Gastrocnemius medialis (tissue), 4 donors: ENCODE results near the gene ITGB3. TPM values are rescaled to one million over a fixed set of nuclear protein-coding genes. Genes with fewer than 3 reads are reported as not detected.

ENCODE experiments used
- ATAC-seq, 2 donors: fragments of 150-250 bp; one replicate each; pipeline ENCODE4 v1.9.1; 2016
- DNase-seq, 2 donors: peaks; one replicate each; pipeline ENCODE4 v3.0.0-alpha.2; 2019
- H3K27ac ChIP-seq, 4 donors: fragments of 200-600 bp; sonication (generic); 1 replicate in 1 of 4; 2 replicates in 3 of 4; pipeline ENCODE4 v1.5.1; 2016 to 2018; ENCODE audit warnings: mild to moderate bottlenecking in 2 of 4, moderate library complexity in 1 of 4
- H3K27me3 ChIP-seq, 3 donors: fragments of 200-600 bp; sonication (generic) in 2 of 3; 1 replicate in 1 of 3; 2 replicates in 2 of 3; pipeline versions ENCODE4 v1.5.1 to v1.6.0; 2016 to 2019; ENCODE audit warnings: mild to moderate bottlenecking in 1 of 3, moderate library complexity in 1 of 3
- H3K36me3 ChIP-seq, 2 donors: fragments of 200-600 bp; sonication (generic) in 1 of 2; one replicate each; pipeline ENCODE4 v1.5.1; 2017 to 2018
- H3K4me1 ChIP-seq, 2 donors: fragments of 200-600 bp; sonication (generic) in 1 of 2; one replicate each; pipeline ENCODE4 v1.5.1; 2016 to 2017; ENCODE audit warnings: mild to moderate bottlenecking in 2 of 2
- H3K4me3 ChIP-seq, 4 donors: fragments of 200-600 bp; sonication (generic) in 3 of 4; 1 replicate in 1 of 4; 2 replicates in 3 of 4; pipeline ENCODE4 v1.5.1; 2016 to 2019; ENCODE audit warnings: mild to moderate bottlenecking in 2 of 4
- H3K9me3 ChIP-seq, 3 donors: fragments of 200-600 bp; sonication (generic) in 2 of 3; 1 replicate in 1 of 3; 2 replicates in 2 of 3; pipeline ENCODE4 v1.5.1; 2016 to 2019
- CTCF ChIP-seq, 5 experiments: fragments of 450-650 bp in 3 of 5; fragments of 200-600 bp in 2 of 5; sonication (generic) in 2 of 5; IDR thresholded peaks in 4 of 5; conservative IDR thresholded peaks in 1 of 5; 1 replicate in 4 of 5; 2 replicates in 1 of 5; pipeline ENCODE4 v1.5.1; 2016 to 2019; ENCODE audit warnings: antibody characterized with exemption in 5 of 5, mild to moderate bottlenecking in 3 of 5, moderate library complexity in 3 of 5
- POLR2A ChIP-seq, 2 donors: fragments of 450-650 bp; IDR thresholded peaks; one replicate each; pipeline ENCODE4 v1.6.1; 2017; ENCODE audit warnings: antibody characterized with exemption in 2 of 2, mild to moderate bottlenecking in 2 of 2, moderate library complexity in 2 of 2
- in situ Hi-C, 4 donors: fragments of 200-750 bp; cut with MboI; loops; one replicate each; pipeline versions ENCODE4 v1.15.0 to v1.8.0; 2017; ENCODE audit warnings: low sequenced_read_pairs in 4 of 4
- intact Hi-C: fragments of 100-400 bp; cut with DNase I; formaldehyde crosslinking; loops from one replicate; pipeline ENCODE4 v1.15.1; 2023; ENCODE audit warnings: low total_unique reads
- total RNA-seq, 4 donors: library from RNA; depleted of rRNA; stranded (reverse); fragments of >200 nt; gene quantifications; one replicate each; pipeline versions ENCODE4 v1.1.0 to v1.2.3, GENCODE V29; 2016

Gene ITGB3
- total RNA-seq, 4 donors from 2014 or later: 0.92 to 6.2 (median 1.9) TPM; not detected in 1

GRCh38 chr17:47231334-47231733 is 22.3 kb upstream of the ITGB3 start:
- intact Hi-C loops (no loop called here), in situ Hi-C loops (loop anchor here (5.0 to 10.0 kb wide), 3 partner anchors 81 to 383 kb away; no protein-coding TSS in a partner anchor)
- Histone ChIP-seq H3K4me1 (peaks cover 6 to 9% of the 10 kb centered on the region in 2 donors), H3K36me3 (no peaks in the 10 kb centered on the region), H3K27ac (no peak overlapping the region), H3K4me3 (no peak overlapping the region), H3K9me3 (no peaks in the 10 kb centered on the region), H3K27me3 (no peaks in the 10 kb centered on the region)
- DNase-seq: no peak
- TF ChIP-seq POLR2A (IDR thresholded peaks at IDR 0.05): no peak
- TF ChIP-seq CTCF (IDR thresholded peaks at IDR 0.05 in 4 of 5, conservative IDR thresholded peaks at IDR 0.05 in 1 of 5): no peak
- ATAC-seq: no peak

GRCh38 chr17:47231866-47232265 is 21.8 kb upstream of the ITGB3 start:
- no peak for ATAC-seq
- in situ Hi-C loops (loop anchor here (5.0 to 10.0 kb wide), 3 partner anchors 80 to 383 kb away; no protein-coding TSS in a partner anchor), intact Hi-C loops (no loop called here)
- no peak for DNase-seq
- Histone ChIP-seq H3K27ac (no peak overlapping the region), H3K36me3 (no peaks in the 10 kb centered on the region), H3K27me3 (no peaks in the 10 kb centered on the region), H3K4me1 (peaks cover 3 to 5% of the 10 kb centered on the region in 2 donors), H3K4me3 (no peak overlapping the region), H3K9me3 (no peaks in the 10 kb centered on the region)
- TF ChIP-seq CTCF (IDR thresholded peaks at IDR 0.05 in 4 of 5, conservative IDR thresholded peaks at IDR 0.05 in 1 of 5): no peak
- no peak for TF ChIP-seq POLR2A (IDR thresholded peaks at IDR 0.05)

- TF ChIP-seq CTCF (IDR thresholded peaks at IDR 0.05 in 4 of 5, conservative IDR thresholded peaks at IDR 0.05 in 1 of 5) (no peak), POLR2A (IDR thresholded peaks at IDR 0.05) (no peak)
- Histone ChIP-seq H3K27ac (no peak overlapping the region), H3K9me3 (no peaks in the 10 kb centered on the region), H3K4me3 (no peak overlapping the region), H3K27me3 (no peaks in the 10 kb centered on the region), H3K4me1 (peaks cover 3 to 5% of the 10 kb centered on the region in 2 donors), H3K36me3 (no peaks in the 10 kb centered on the region)
- in situ Hi-C loops: loop anchor here (5.0 to 10.0 kb wide), 3 partner anchors 80 to 382 kb away; no protein-coding TSS in a partner anchor
- DNase-seq: no peak
- intact Hi-C loops: no loop called here
- no peak for ATAC-seq
Observed at GRCh38 chr17:47232465-47232864, 21.2 kb upstream of the ITGB3 start.

GRCh38 chr17:47235506-47235905 is 18.1 kb upstream of the ITGB3 start:
- H3K27ac ChIP-seq: no peak overlapping the region
- in situ Hi-C loops: loop anchor here in 1 of 4 donors (10.0 kb wide), 1 partner anchor 379 kb away; no protein-coding TSS in a partner anchor
- intact Hi-C loops: no loop called here

More at GRCh38 chr17:47235506-47235905, 18.1 kb upstream of the ITGB3 start:
- no peak for DNase-seq
- Histone ChIP-seq H3K4me1 (peaks cover 10 to 15% of the 10 kb centered on the region in 2 donors), H3K9me3 (no peaks in the 10 kb centered on the region), H3K27me3 (no peaks in the 10 kb centered on the region), H3K36me3 (no peaks in the 10 kb centered on the region), H3K4me3 (no peak overlapping the region)
- no peak for TF ChIP-seq CTCF (IDR thresholded peaks at IDR 0.05 in 4 of 5, conservative IDR thresholded peaks at IDR 0.05 in 1 of 5)
- TF ChIP-seq POLR2A (IDR thresholded peaks at IDR 0.05): no peak
- no peak for ATAC-seq
